Stomach (tissue), 9 donors: ENCODE results near the gene ZNF385D. TPM values are rescaled to one million over a fixed set of nuclear protein-coding genes. Genes with fewer than 3 reads are reported as not detected.
A peak's percentile ranks its signal among the peaks of the same experiment; 100 is the strongest.

Source experiments
- DNase-seq, 2 donors: peaks; one replicate each; pipeline versions ENCODE4 v3.0.0 to v3.0.0-alpha.2; 2013 to 2019
- H3K27ac ChIP-seq, 5 donors: fragments of 200-600 bp in 4 of 5; sonication (generic) in 4 of 5; one replicate each; pipeline ENCODE4 v1.5.1; 2013 to 2019; ENCODE audit warnings: mild to moderate bottlenecking in 1 of 5, moderate library complexity in 1 of 5
- H3K27me3 ChIP-seq, 3 donors: fragments of 200-600 bp; sonication (generic); one replicate each; pipeline ENCODE4 v1.5.1; 2017 to 2019; ENCODE audit warnings: mixed run types in 1 of 3
- H3K36me3 ChIP-seq, 4 donors: fragments of 200-600 bp; sonication (generic); 1 replicate in 3 of 4; 2 replicates in 1 of 4; pipeline ENCODE4 v1.5.1; 2016 to 2019
- H3K4me1 ChIP-seq, 4 donors: fragments of 200-600 bp; sonication (generic); one replicate each; pipeline ENCODE4 v1.5.1; 2016 to 2019
- H3K4me3 ChIP-seq, 4 donors: fragments of 200-600 bp; sonication (generic) in 3 of 4; one replicate each; pipeline ENCODE4 v1.5.1; 2016 to 2019; ENCODE audit warnings: mild to moderate bottlenecking in 1 of 4
- H3K9me3 ChIP-seq, 4 donors: fragments of 200-600 bp; sonication (generic); one replicate each; pipeline ENCODE4 v1.5.1; 2016 to 2019
- EP300 ChIP-seq: sonication (generic); formaldehyde crosslinking; IDR thresholded peaks from one replicate; pipeline ENCODE4 v1.6.1; 2017; ENCODE audit warnings: antibody characterized with exemption
- POLR2A ChIP-seq, 4 donors: fragments of 450-650 bp; IDR thresholded peaks; one replicate each; pipeline ENCODE4 v1.6.1; 2016; ENCODE audit warnings: antibody characterized with exemption in 4 of 4, control low read depth in 2 of 4, mild to moderate bottlenecking in 1 of 4, moderate library complexity in 1 of 4
- POLR2AphosphoS5 ChIP-seq, 3 donors: sonication (generic); formaldehyde crosslinking; IDR thresholded peaks; one replicate each; pipeline ENCODE4 v1.6.1; 2016; ENCODE audit warnings: antibody characterized with exemption in 3 of 3
- WGBS, 5 donors: extraction: QIAGEN DNeasy Blood & Tissue Kit in 3 of 5; methylation state at CpG; one replicate each; pipeline versions ENCODE4 v1.1.5 to v1.1.7; 2013 to 2018; 5-methylcytosine and 5-hydroxymethylcytosine counted together
- intact Hi-C: fragments of 100-400 bp; cut with DNase I; formaldehyde crosslinking; loops from one replicate; pipeline ENCODE4 v1.15.1; 2023; ENCODE audit warnings: low total_unique reads
- polyA plus RNA-seq, 3 donors: library from polyadenylated mRNA; stranded (reverse); fragments of 200-250 nt; gene quantifications; one replicate each; pipeline ENCODE4 v1.2.3, GENCODE V29; 2013
- total RNA-seq, 5 donors: library from RNA; depleted of rRNA; stranded (reverse); fragments of >200 nt; gene quantifications; one replicate each; pipeline versions ENCODE4 v1.1.0 to v1.2.3, GENCODE V29; 2014 to 2016
- TF ChIP-seq, protein P1 (sequence below), 7 experiments: fragments of 450-650 bp in 4 of 7; fragments of 200-600 bp in 3 of 7; sonication (generic) in 3 of 7; IDR thresholded peaks; one replicate each; pipeline ENCODE4 v1.5.1; 2016 to 2019; ENCODE audit warnings: antibody characterized with exemption in 7 of 7, control low read depth in 2 of 7, mild to moderate bottlenecking in 1 of 7
- donor health status: healthy with polysubstance abuse.
- donor health status: Bipolar disorder and iron deficiency.
- donor health status: healthy.

ZNF385D gene
- total and polyA plus RNA-seq, 8 donors = 0.31 to 7.2 (median 0.98) TPM; not detected in 2

DNA sequence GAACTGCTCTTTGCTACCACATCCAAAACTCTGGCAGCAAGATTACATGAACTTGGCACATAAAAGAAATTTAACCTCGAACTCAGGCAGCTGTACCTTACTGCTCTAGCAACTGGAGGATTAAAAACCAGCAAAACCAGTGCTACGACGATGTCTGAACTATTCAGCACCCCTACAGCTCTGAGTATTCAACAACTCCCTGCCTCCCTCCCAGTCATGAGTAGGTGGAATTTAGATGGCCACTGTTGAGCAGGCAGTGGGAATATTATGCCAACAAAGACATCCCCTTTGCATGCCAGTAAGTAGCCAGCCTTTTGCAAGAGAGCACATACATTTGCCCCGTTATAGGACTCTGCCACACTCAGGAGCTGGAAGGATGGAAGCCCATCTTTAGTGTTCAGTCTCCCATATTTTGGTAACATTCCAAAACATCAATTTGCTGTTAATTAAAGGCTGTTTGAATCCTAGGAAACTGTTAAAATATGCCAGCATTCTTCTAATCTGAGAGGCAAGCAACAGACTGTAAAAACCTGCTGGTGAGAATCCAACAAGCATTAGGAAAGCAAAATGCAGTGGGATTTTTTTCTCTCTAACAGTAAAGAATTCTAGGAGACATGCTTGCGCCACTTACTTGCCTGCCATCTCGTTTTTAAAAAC is 85.4 kb downstream of the ZNF385D start:
- no peak for TF ChIP-seq POLR2AphosphoS5 (IDR thresholded peaks at IDR 0.05)
- TF ChIP-seq EP300 = no peak
- TF ChIP-seq, protein P1, sequence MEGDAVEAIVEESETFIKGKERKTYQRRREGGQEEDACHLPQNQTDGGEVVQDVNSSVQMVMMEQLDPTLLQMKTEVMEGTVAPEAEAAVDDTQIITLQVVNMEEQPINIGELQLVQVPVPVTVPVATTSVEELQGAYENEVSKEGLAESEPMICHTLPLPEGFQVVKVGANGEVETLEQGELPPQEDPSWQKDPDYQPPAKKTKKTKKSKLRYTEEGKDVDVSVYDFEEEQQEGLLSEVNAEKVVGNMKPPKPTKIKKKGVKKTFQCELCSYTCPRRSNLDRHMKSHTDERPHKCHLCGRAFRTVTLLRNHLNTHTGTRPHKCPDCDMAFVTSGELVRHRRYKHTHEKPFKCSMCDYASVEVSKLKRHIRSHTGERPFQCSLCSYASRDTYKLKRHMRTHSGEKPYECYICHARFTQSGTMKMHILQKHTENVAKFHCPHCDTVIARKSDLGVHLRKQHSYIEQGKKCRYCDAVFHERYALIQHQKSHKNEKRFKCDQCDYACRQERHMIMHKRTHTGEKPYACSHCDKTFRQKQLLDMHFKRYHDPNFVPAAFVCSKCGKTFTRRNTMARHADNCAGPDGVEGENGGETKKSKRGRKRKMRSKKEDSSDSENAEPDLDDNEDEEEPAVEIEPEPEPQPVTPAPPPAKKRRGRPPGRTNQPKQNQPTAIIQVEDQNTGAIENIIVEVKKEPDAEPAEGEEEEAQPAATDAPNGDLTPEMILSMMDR (IDR thresholded peaks at IDR 0.05) = no peak
- TF ChIP-seq POLR2A (IDR thresholded peaks at IDR 0.05) = no peak
- DNase-seq = peak in 1 of 2 donors; percentile 24
- WGBS, 5 donors = 31 to 55% (median 43%) methylated on average over 6 of the region's 6 CpGs
- Histone ChIP-seq H3K36me3 (no peaks in the 10 kb centered on the region), H3K4me3 (no peak overlapping the region), H3K27me3 (no peaks in the 10 kb centered on the region), H3K9me3 (no peaks in the 10 kb centered on the region), H3K27ac (no peak overlapping the region), H3K4me1 (peaks cover 0 to 4% (median 0%) of the 10 kb centered on the region in 4 donors)
- intact Hi-C loops = no loop called here

DNA sequence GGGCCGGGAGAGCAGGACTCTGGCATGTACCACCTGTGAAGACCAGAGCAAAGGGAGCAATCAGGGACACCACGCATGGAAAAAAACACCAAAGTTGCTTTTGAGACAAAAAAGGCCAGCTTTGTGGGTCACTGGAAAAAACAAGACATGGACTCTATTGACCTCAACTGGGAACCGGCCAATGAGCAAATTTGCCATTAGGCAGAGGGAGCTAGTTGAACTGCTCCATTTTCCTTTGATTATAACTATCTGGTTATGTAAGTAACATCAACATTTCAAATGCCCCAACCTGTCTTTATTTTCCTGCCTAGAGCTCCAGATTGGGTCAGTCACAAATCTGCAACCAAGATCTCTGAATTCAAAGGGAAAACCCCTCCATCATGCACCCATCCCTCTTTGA is 86.0 kb downstream of the ZNF385D start:
- Histone ChIP-seq H3K36me3 (no peaks in the 10 kb centered on the region), H3K9me3 (no peaks in the 10 kb centered on the region), H3K4me3 (no peak overlapping the region), H3K27ac (no peak overlapping the region), H3K4me1 (peaks cover 0 to 4% (median 0%) of the 10 kb centered on the region in 4 donors), H3K27me3 (no peaks in the 10 kb centered on the region)
- TF ChIP-seq POLR2AphosphoS5 (IDR thresholded peaks at IDR 0.05) (no peak), POLR2A (IDR thresholded peaks at IDR 0.05) (no peak), EP300 (no peak)
- TF ChIP-seq, protein P1 (IDR thresholded peaks at IDR 0.05) = no peak
- intact Hi-C loops = no loop called here
- WGBS, 5 donors = 88 to 98% (median 91%) methylated on average over 3 of the region's 3 CpGs
- DNase-seq = no peak

DNA sequence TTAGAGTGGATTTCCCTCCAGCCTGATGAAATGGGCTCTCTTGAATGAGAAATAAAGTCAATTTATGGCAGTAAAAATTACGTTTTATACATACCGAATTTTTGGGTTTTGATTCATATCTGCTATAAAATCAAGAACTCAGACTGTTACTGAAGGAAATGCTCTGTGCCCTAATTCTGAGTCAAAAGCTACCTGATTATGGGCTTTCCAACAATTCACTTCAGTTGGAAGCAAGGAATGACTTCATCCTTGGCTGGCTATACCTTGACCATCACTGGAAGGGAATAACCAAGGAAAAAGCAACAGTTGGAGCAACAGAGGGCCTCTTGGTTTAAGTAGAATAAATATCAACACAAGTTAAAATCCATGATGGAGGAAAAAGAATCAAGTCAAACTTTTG is 88.6 kb downstream of the ZNF385D start:
- intact Hi-C loops = no loop called here
- Histone ChIP-seq H3K4me3 (no peak overlapping the region), H3K9me3 (no peaks in the 10 kb centered on the region), H3K27me3 (no peaks in the 10 kb centered on the region), H3K27ac (no peak overlapping the region), H3K36me3 (no peaks in the 10 kb centered on the region), H3K4me1 (peaks cover 0 to 4% (median 0%) of the 10 kb centered on the region in 4 donors)
- no peak for DNase-seq
- WGBS, 5 donors = 85 to 96% (median 94%) methylated on average over 2 of the region's 2 CpGs
- TF ChIP-seq POLR2A (IDR thresholded peaks at IDR 0.05) = no peak
- TF ChIP-seq, protein P1 (IDR thresholded peaks at IDR 0.05) = no peak
- no peak for TF ChIP-seq EP300
- no peak for TF ChIP-seq POLR2AphosphoS5 (IDR thresholded peaks at IDR 0.05)

DNA sequence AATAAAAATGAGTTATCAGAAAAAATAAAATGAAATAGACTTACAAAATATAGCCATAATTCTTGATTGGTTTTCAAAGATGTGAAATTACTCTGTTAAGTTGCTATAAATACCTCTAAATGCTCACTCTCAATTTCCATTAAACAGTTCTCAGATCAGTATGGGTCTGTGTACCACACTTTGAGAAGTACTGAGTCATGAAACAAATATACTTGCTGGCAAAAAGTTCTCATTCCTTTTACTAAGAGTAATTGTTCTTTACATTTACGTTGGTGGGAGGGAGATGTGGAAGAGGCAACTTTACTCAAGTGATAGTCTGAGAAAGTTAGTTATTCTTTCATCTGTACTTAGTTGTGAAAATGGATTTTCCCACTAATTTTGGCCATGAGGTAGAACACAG is 96.3 kb downstream of the ZNF385D start:
- 42 to 64% (median 49%) methylated on average over 1 of the region's 1 CpG for WGBS, 5 donors
- no peak overlapping the region for H3K27ac ChIP-seq
- intact Hi-C loops = no loop called here

More for the DNA sequence above, 96.3 kb downstream of the ZNF385D start:
- Histone ChIP-seq H3K4me3 (no peak overlapping the region), H3K9me3 (no peaks in the 10 kb centered on the region), H3K4me1 (no peaks in the 10 kb centered on the region), H3K36me3 (no peaks in the 10 kb centered on the region), H3K27me3 (no peaks in the 10 kb centered on the region)
- no peak for TF ChIP-seq POLR2A (IDR thresholded peaks at IDR 0.05)
- no peak for TF ChIP-seq POLR2AphosphoS5 (IDR thresholded peaks at IDR 0.05)
- no peak for TF ChIP-seq EP300
- TF ChIP-seq, protein P1 (IDR thresholded peaks at IDR 0.05) = no peak
- peak in 1 of 2 donors; percentile 10 for DNase-seq
